ENCODE data around the gene CXCL10. TPM values are rescaled to one million over a fixed set of nuclear protein-coding genes. Genes with fewer than 3 reads are reported as not detected.
"Not testable (repeated sequence)": the region's sequence is repeated elsewhere in the genome, so short reads cannot be mapped to it uniquely, and the experiment has no call there.

Gene CXCL10
- total RNA-seq, 1 donor from 2014 or later: not detected

DNA sequence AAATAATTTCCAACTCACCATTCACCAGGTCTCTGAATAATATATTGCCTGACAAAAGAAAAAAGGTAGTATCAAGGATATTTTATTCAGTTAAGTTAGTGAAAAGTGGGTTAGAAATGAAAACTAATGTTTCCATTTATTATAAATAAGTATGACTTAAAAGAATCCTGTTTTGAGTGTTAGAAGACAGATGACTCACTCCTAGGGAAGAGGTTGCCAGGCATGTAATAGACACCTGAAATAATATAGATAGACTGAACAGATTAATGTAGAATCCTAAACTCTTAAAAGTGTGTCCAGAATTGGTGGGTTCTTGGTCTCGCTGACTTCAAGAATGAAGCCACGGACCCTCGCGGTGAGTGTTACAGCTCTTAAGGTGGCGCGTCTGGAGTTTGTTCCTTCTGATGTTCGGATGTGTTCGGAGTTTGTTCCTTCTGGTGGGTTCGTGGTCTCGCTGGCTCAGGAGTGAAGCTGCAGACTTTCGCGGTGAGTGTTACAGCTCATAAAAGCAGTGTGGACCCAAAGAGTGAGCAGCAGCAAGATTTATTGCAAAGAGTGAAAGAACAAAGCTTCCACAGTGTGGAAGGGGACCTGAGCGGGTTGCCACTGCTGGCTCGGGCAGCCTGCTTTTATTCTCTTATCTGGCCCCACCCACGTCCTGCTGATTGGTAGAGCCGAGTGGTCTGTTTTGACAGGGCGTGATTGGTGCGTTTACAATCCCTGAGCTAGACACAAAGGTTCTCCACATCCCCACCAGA is 19.1 kb upstream of the CXCL10 start:
- not testable (repeated sequence) for H3K4me1 Mint-ChIP-seq (ENCODE audit: low read depth, unreplicated experiment); H3K9me3 Mint-ChIP-seq (ENCODE audit: unreplicated experiment); H3K4me3 Mint-ChIP-seq (ENCODE audit: unreplicated experiment); DNase-seq; H3K27me3 Mint-ChIP-seq (ENCODE audit: unreplicated experiment); H3K36me3 Mint-ChIP-seq (ENCODE audit: unreplicated experiment); H3K27ac Mint-ChIP-seq (ENCODE audit: unreplicated experiment)

DNA sequence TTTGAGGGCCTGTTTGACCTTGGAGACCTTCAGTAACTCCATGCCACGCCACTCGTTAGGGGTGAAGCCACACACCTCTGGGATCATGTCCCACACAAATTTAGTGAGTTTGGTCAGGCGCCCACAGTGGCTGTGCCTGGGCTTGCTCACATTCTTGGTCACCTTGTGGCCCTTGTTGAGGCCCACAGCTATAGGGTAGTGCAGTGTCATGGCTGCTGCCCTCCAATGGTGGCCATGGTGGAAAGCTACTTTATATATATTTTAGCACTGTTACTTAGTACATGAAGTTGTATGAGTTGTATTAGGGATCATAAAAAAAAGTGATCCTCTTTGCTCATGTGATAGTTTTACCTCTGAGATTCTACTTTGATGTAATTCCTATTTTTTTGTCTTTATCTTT is 13.6 kb upstream of the CXCL10 start:
- H3K4me1 Mint-ChIP-seq (ENCODE audit: low read depth, unreplicated experiment): peaks cover 12% of the 10 kb centered on the region
- no peak overlapping the region for H3K4me3 Mint-ChIP-seq (ENCODE audit: unreplicated experiment)
- H3K36me3 Mint-ChIP-seq (ENCODE audit: unreplicated experiment): no peaks in the 10 kb centered on the region
- no peaks in the 10 kb centered on the region for H3K9me3 Mint-ChIP-seq (ENCODE audit: unreplicated experiment)
- H3K27ac Mint-ChIP-seq (ENCODE audit: unreplicated experiment): no peak overlapping the region
- DNase-seq: no peak
- no peaks in the 10 kb centered on the region for H3K27me3 Mint-ChIP-seq (ENCODE audit: unreplicated experiment)
- TF ChIP-seq, protein P1, sequence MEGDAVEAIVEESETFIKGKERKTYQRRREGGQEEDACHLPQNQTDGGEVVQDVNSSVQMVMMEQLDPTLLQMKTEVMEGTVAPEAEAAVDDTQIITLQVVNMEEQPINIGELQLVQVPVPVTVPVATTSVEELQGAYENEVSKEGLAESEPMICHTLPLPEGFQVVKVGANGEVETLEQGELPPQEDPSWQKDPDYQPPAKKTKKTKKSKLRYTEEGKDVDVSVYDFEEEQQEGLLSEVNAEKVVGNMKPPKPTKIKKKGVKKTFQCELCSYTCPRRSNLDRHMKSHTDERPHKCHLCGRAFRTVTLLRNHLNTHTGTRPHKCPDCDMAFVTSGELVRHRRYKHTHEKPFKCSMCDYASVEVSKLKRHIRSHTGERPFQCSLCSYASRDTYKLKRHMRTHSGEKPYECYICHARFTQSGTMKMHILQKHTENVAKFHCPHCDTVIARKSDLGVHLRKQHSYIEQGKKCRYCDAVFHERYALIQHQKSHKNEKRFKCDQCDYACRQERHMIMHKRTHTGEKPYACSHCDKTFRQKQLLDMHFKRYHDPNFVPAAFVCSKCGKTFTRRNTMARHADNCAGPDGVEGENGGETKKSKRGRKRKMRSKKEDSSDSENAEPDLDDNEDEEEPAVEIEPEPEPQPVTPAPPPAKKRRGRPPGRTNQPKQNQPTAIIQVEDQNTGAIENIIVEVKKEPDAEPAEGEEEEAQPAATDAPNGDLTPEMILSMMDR (IDR thresholded peaks at IDR 0.05; ENCODE audit: partially characterized antibody, unreplicated experiment): no peak

DNA sequence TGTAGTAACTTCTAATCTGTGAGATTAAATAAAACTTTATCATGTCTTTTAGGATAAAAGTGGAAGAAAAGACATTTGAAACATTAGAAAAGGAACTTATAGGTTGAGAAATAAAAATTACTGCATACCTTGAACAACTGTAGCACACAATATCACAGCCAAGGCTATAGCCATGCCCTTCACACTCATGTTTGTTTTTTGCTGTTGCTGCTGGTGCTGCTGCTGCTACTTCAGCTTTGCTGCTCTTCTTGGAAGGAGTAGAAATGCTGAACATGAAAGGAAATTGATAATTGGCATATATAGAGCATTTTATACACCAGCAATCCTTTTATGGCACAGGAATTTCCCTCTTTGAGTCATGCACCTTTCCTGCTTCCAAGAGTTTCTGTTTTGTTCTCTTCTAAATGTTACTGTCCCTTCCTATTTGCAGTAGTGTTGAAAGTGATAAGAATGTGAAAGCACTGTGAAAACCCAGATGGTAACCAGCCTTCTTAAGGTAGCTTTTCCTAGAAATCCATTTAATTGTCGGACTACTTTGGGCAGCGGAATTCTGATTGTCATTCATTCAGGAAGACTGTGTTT is 12.6 kb upstream of the CXCL10 start, which contains the start of gene CXCL11:
TSS of gene CXCL11 (minus strand) at position 272 of the 582 bp plus-strand sequence. CDS start at position 189, 83 bp downstream.
- Mint-ChIP-seq H3K4me3 (ENCODE audit: unreplicated experiment) (no peak within 1 kb of the TSS), H3K4me1 (ENCODE audit: low read depth, unreplicated experiment) (peaks cover 12% of the 10 kb centered on the region), H3K27ac (ENCODE audit: unreplicated experiment) (no peak within 1 kb of the TSS), H3K9me3 (ENCODE audit: unreplicated experiment) (no peaks in the 10 kb centered on the region), H3K27me3 (ENCODE audit: unreplicated experiment) (peaks cover 1% of the 10 kb centered on the region), H3K36me3 (ENCODE audit: unreplicated experiment) (no peaks in the 10 kb centered on the region)
- TF ChIP-seq, protein P1 (IDR thresholded peaks at IDR 0.05; ENCODE audit: partially characterized antibody, unreplicated experiment): no peak
- DNase-seq: no peak

DNA sequence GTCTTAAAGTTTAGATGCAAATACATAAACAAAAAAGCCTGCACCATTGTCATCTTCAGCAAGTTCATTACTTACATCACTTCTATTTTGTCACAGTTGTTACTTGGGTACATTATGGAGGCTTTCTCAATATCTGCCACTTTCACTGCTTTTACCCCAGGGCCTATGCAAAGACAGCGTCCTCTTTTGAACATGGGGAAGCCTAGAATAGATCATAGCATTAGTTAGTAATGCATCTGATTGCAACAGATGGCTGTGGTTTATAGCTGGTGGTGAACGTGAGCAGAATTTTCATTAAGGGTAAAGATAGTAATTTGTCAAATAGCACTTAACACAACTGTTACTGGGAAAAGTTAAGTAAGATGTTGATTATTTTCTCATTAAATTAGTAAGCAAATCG is 11.8 kb upstream of the CXCL10 start:
- H3K27ac Mint-ChIP-seq (ENCODE audit: unreplicated experiment): no peak overlapping the region
- H3K27me3 Mint-ChIP-seq (ENCODE audit: unreplicated experiment): peaks cover 3% of the 10 kb centered on the region
- H3K9me3 Mint-ChIP-seq (ENCODE audit: unreplicated experiment): no peaks in the 10 kb centered on the region
- no peaks in the 10 kb centered on the region for H3K36me3 Mint-ChIP-seq (ENCODE audit: unreplicated experiment)
- peaks cover 12% of the 10 kb centered on the region for H3K4me1 Mint-ChIP-seq (ENCODE audit: low read depth, unreplicated experiment)
- TF ChIP-seq, protein P1 (IDR thresholded peaks at IDR 0.05; ENCODE audit: partially characterized antibody, unreplicated experiment): no peak
- no peak overlapping the region for H3K4me3 Mint-ChIP-seq (ENCODE audit: unreplicated experiment)
- DNase-seq: no peak

DNA sequence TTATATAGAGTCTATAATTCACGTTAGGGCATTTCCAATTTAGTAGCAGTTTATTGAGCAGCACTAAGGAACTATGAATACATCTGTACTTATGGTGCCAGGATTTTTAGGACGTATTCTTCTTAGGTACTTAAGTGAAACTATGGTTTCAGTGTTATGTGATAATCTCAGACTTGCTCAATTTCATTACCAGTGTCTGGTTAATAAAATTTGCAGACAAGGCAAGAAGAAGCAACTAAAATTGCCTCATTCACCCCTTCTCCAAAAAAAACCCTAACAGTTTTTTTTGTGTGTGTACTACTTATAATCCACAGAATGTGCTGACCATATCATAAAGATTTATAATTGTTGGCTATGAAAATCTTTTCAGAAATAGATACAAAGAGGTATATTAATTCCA is 6.0 kb upstream of the CXCL10 start:
- TF ChIP-seq, protein P1 (IDR thresholded peaks at IDR 0.05; ENCODE audit: partially characterized antibody, unreplicated experiment): no peak
- no peaks in the 10 kb centered on the region for H3K9me3 Mint-ChIP-seq (ENCODE audit: unreplicated experiment)
- no peak overlapping the region for H3K4me3 Mint-ChIP-seq (ENCODE audit: unreplicated experiment)
- no peaks in the 10 kb centered on the region for H3K36me3 Mint-ChIP-seq (ENCODE audit: unreplicated experiment)
- H3K4me1 Mint-ChIP-seq (ENCODE audit: low read depth, unreplicated experiment): no peaks in the 10 kb centered on the region
- H3K27me3 Mint-ChIP-seq (ENCODE audit: unreplicated experiment): peaks cover 3% of the 10 kb centered on the region
- DNase-seq: no peak
- H3K27ac Mint-ChIP-seq (ENCODE audit: unreplicated experiment): no peak overlapping the region

Data from glutamatergic neuron (in vitro differentiated cells).